ENCODE data around the gene C10orf95. TPM values are rescaled to one million over a fixed set of nuclear protein-coding genes. Genes with fewer than 3 reads are reported as not detected.

Gene C10orf95
- total RNA-seq, 1 donor from 2014 or later, result 0.39 TPM

GRCh38 chr10:102416283-102416682 lies 35.1 kb downstream of the C10orf95 start:
- DNase-seq, result no peak

GRCh38 chr10:102414749-102415148 lies 36.6 kb downstream of the C10orf95 start:
- no peak for DNase-seq

DNA sequence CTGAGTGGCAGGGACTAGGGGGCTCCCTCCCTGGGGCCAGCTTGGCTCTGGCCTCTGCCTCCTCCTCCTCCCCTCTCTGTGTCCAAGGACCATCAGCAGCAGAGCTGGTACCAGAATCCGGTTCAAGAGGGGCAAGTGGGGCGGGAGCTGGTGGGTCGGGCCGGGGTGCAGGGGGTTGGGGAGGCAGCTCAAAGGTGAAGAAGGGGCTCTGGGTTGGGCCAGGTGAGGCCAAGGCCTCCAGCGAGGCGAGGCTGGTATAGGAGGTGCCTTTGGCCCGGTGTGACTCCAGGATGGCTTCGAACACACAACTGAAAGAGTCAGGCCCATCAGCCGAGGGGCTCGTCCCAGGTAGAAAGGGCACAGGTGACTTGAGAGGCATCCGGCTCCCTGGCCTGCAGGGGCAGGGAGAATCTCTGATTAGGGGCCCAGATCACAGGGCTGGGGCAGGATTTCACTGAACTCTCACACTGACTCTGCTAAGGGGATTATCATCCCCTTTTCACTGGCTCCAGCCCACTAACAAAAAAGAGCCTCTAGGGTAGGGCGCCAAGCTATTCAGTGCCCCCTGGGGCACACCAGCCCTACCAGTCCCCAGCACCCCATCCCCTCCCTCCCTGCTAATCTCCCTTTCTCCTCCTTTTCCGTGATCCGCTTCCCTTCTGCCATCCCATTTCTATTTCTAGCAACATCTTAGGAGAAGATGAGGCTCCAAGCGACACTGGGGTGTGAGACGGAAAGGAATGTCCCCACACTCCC lies 37.4 kb downstream of the C10orf95 start:
- DNase-seq, result no peak

DNA sequence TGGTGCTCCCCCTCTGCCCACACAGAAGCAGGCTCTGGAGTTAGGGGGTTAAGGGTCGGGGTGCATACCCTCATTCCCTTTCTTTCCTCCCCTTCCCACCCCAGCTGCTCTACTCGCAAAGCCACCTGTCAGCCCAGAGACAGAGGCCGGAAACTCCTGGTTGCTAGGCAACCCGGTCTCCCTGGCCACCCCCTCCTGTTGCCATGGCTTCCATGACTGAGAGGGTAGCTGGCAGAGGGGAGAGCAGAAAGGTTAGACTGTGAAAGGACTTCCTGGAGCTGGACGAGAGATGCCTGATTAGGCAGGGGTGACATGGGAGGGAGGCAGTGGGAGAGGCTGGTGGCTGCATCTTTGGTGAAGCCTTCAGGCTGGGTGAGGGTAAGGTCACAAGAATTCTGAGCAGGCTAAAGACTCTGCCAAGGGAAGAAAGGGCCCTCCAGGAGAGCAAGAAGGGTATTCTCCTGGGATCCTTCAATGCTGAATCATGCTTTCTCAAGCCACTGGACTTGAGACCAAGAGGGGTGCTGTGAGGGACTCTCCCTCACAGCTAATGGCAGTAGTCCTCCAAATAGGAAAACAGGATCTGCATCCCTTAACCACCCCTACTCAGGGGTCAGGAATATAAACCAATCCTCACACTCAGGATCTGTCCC lies 38.2 kb downstream of the C10orf95 start:
- no peak for DNase-seq

DNA sequence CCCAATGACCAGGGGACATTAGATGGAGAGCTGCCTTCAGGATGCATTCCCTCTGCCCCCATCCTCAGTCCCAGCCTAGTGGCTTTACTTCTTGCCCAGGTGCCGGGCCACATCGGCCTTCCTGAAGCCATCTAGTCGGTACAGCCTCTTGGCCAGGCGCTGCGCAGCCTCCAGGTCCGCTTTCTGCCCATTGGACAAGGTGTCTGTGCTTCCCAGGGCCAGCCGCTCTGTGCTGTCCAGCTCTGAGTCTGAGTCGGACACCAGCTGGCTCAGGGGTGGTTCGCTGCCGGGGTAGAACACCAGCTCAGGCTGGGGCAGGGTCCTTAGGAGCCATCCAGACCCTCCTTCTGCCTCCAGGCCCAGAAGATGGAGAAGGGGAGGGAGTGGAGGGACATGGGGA lies 39.0 kb downstream of the C10orf95 start:
- DNase-seq, result no peak

GRCh38 chr10:102411341-102412255 lies 39.7 kb downstream of the C10orf95 start:
- DNase-seq, result no peak

DNA sequence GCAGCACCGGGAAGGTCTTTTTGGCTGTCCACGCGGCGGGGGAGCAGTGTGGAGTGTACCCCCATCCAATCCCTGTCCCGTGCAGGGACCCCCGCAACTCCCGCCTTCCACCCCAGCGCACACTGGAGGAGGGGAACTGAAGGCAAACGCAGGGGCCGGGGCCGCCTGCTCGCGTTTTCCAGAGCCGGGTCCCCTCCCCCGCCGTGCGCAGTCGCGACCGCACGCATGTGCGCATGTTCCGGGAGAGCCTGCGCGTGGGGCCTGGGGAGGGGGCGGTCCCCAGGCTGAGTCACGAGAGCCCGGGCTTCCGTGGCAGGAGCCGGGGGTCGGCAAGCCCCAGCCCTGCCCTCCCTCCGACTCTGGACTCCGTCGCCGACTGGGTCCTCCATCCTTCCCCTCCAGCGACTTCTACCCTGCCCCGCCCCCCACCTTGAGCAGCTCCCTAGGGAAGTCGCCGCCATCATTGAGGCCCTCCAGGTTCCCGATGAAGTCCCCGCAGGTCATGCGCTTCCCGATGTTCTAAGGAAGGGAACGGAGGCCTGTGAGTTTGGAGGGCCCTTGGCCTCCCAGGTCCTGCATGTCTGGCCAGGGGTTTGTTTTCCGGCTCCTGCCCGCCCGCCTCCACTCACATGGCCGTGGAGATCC lies 40.8 kb downstream of the C10orf95 start:
- DNase-seq, result peak; percentile 37

DNA sequence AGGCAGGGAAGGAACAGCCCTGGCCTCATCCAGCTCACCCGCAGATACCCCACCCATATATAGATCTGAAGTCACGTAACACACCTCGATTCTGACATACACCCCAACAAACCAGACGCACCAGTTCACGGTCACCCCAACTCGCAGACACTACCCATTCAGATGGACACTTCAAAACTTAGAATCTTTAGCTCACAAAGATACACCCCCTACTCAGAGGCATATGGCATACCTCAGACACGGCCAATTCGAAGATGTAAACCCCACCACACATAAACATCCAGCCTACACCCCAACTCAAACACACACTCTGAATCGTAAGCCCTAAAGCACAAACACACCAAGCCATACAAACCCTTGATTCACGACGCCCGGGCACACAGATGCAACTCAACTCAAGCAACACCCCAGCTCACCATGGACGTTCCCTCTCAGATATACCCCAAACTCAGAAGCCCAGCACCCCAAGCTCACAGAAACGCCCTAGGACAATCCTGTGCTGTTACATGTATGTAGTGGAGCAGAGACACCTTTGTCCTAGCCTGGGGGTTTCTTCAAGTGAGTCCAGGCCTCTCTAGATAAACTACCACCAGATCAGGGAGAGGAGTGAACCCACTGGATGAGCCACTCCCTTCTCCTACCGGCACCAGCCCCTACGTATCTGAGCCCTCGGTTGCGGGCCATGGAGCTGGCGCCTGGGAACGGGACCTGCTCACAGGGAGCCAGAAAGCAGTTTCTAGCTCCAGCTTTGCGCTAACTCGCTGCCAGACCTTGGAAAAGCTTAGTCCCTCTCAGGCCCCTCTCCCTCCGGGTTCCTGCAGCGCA lies 41.5 kb downstream of the C10orf95 start:
- DNase-seq, result no peak

GRCh38 chr10:102408728-102409603 lies 42.4 kb downstream of the C10orf95 start:
- DNase-seq, result peak; percentile 78

- DNase-seq, result no peak
These were observed 43.1 kb downstream of the C10orf95 start for GRCh38 chr10:102408131-102408727.

DNA sequence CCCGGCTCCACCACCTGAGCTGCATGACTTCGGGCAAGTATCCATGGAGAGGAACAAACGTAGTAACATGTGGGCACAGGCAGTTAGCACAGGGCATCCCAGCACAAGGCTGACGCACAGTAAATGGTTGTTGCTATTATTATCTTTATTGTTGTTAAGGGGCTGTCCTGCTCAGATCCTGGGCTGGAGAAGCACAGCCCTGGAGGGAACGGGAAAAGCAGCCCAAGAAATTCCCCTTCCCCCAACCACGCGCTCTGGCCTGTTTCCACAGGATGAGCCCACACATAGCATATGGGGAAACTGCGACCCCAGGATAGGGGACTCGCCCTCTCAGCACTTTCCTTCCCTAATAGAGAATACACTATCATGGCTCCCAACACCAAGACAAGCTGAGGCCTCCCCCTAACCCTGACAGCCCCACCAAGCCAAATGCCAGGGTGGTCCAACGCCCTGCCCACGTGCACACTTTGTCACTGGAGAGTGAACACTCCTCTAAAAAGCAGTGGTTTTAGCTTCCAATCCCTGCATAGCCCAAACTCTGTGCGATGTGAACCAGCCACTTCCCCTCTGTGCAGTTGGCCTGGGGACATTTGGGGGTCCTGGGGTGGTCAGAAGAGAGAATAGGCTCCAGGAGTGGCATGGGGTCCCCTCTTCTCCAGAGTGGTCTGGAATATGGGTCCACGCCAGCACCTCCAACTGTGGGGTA lies 43.8 kb downstream of the C10orf95 start:
- DNase-seq, result no peak

DNA sequence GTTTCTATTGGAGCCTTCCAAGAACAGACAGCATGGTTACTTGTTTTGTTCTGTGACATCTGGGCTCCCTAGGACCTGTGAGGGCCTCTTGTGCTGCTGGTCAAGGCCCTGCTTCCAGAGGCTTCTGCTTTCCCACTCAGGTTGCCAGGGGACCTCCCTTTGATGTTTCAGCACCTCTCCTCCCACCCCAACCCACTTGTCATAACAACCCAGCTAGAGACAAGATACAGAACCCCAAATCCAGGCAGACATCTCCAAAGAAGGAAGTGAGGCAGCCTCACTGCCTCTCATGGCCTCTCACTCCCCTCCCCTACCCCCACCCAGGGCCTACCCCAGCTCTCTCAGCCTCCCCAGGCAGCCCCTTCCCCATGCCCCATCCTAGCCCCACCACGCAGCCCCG lies 44.5 kb downstream of the C10orf95 start:
- DNase-seq, result no peak

DNA sequence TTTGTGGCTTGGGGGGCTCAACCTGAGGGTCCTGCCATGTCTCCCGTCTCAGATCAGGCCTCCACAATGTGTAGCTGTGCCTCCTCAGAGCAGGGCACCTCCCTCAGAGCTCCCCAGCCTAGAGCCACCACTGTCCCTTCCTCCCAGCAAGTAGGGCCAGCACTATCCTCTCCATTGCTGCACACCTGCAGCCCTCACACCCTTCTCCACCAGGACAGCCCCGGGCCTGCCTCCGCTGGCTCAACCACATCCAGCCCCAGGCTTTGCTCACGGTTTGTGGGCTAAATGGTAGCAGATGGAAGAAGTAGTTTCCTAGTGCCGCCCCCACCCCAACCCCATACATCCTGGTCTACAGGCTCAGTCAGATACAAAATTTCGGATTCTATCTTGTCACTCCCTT lies 45.7 kb downstream of the C10orf95 start:
- no peak for DNase-seq

DNA sequence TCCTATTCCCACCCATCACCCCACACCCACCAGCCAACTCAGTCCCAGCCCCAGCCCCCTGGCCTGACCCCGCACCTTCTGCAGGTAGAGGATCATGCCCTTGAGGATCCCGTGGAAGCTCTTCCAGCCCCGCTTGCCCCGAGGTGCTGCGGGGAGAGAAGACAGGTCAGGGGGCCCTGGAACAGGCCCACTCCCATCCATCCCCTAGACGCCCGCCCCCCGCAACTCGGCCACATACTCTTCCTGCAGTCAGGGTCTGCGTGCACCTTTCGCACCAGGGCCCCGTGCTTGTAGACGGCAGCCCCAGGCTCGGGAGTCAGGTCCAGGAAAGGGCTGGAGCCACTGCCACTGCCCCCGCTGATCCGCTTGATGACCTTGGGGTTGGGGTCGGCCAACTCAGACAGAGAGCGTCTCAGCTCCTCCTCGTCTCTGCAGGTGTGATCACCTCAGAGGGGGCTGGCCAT lies 46.2 kb downstream of the C10orf95 start:
- DNase-seq, result no peak

- no peak for DNase-seq
These were observed 46.8 kb downstream of the C10orf95 start for GRCh38 chr10:102404361-102405107.

DNA sequence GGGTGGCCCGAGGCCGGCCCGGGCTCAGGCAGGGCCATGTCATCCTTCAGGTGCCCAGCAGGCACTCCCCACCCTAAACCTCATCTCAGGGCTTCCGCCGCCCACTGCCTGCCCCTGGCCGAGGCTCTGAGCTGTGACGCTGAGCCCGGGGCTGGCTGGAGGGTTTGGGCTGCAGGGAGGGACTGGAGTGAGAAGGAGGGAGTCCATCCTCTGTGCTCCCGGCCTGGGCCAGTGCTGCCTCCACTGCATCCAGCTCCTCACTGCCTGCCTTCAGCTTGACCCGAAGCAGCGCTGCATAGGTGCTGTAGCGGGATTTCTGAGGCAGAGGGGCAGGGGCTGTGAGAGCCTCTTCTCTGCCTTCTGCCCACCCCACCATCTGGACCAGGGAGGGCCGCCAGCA lies 48.2 kb downstream of the C10orf95 start:
- DNase-seq, result no peak

DNA sequence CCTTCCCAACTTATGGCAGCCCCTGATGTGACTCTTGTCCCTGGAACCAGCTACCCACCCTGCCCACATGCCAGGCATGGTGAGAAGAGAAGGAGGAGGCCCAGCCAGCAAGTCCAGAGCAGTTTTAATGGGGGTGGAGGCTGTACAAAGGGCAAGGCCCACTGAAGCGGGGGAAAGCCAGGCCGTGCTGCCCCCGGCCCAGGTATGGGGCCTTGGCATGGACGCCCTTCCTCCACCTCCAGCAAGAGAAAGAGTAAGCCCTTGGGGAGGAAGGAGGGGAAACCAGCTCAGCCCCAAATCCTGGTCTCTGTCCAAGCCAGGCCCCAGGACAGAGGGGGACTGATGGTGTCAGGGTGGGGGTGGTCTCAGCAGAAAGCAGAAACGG lies 48.8 kb downstream of the C10orf95 start:
- no peak for DNase-seq

DNA sequence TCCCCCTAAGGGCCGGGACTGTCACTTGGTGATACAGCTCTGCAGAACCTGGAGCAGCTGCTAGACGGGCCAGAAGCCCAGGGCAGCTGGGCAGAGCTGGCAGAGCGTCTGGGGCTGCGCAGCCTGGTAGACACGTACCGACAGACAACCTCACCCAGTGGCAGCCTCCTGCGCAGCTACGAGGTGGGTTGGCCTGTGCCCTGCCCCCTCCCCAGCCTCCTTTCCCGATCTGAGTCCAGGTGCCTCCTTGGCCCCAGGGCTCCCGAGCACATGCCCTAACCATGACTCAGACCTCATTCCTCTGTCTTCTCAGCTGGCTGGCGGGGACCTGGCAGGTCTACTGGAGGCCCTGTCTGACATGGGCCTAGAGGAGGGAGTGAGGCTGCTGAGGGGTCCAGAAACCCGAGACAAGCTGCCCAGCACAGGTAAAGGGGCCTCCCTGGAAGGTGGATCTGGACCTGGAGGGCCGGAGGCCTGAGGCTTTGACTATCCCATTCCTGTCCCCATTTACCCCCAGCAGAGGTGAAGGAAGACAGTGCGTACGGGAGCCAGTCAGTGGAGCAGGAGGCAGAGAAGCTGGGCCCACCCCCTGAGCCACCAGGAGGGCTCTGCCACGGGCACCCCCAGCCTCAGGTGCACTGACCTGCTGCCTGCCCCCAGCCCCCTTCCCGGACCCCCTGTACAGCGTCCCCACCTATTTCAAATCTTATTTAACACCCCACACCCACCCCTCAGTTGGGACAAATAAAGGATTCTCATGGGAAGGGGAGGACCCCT lies 49.4 kb downstream of the C10orf95 start:
- DNase-seq, result no peak
